Raji (cell line): ENCODE data around the gene PIGR.

Source experiments
- POLR2A ChIP-seq: IDR thresholded peaks from 2 replicates; pipeline ENCODE4 v1.6.1; 2011; ENCODE audit warnings: low read depth, low read length, control low read depth; ENCODE audit not compliant: insufficient read depth

The PIGR gene

GRCh38 chr1:206946261-206946660, at the start of gene PIGR:
PIGR (minus strand) TSS chr1:206946466; CDS start chr1:206940531, 5,935 bp downstream.
- no peak for TF ChIP-seq POLR2A

GRCh38 chr1:206992790-206993189, 46.5 kb upstream of the PIGR start:
- no peak for TF ChIP-seq POLR2A

GRCh38 chr1:206987873-206988272, 41.6 kb upstream of the PIGR start:
- no peak for TF ChIP-seq POLR2A

- no peak for TF ChIP-seq POLR2A
Observed at GRCh38 chr1:206986885-206987284, 40.6 kb upstream of the PIGR start.

- TF ChIP-seq POLR2A: no peak
Observed at GRCh38 chr1:206986402-206986801, 40.1 kb upstream of the PIGR start.

GRCh38 chr1:206985162-206985749, 39.0 kb upstream of the PIGR start:
- no peak for TF ChIP-seq POLR2A

- no peak for TF ChIP-seq POLR2A
Observed at GRCh38 chr1:206982216-206982615, 36.0 kb upstream of the PIGR start.

- no peak for TF ChIP-seq POLR2A
Observed at GRCh38 chr1:206979379-206980043, 33.2 kb upstream of the PIGR start.

- no peak for TF ChIP-seq POLR2A
Observed at GRCh38 chr1:206978259-206978658, 32.0 kb upstream of the PIGR start.

GRCh38 chr1:206975306-206975705, 29.0 kb upstream of the PIGR start:
- no peak for TF ChIP-seq POLR2A

- no peak for TF ChIP-seq POLR2A
Observed at GRCh38 chr1:206974140-206974539, 27.9 kb upstream of the PIGR start.

GRCh38 chr1:206972728-206973127, 26.5 kb upstream of the PIGR start:
- TF ChIP-seq POLR2A: no peak

- TF ChIP-seq POLR2A: no peak
Observed at GRCh38 chr1:206971029-206971655, 24.9 kb upstream of the PIGR start.

- no peak for TF ChIP-seq POLR2A
Observed at GRCh38 chr1:206970446-206970845, 24.2 kb upstream of the PIGR start, which contains the start of gene FCAMR. FCAMR (minus strand) TSS chr1:206970460; CDS start chr1:206970125, 335 bp downstream.

- no peak for TF ChIP-seq POLR2A
Observed at GRCh38 chr1:206969090-206969489, 22.8 kb upstream of the PIGR start.
